PFSK-1 (cell line): ENCODE results near the gene KIT.

ENCODE experiments used
- POLR2AphosphoS5 ChIP-seq: IDR thresholded peaks from 2 replicates; pipeline ENCODE4 v1.6.1; 2012; ENCODE audit warnings: low read depth, mild to moderate bottlenecking, control low read depth, low read length, moderate library complexity
- TAF1 ChIP-seq: IDR thresholded peaks from 2 replicates; pipeline ENCODE4 v1.6.1; 2012; ENCODE audit warnings: low read length, control low read depth, borderline replicate concordance; ENCODE audit not compliant: insufficient read depth

DNA sequence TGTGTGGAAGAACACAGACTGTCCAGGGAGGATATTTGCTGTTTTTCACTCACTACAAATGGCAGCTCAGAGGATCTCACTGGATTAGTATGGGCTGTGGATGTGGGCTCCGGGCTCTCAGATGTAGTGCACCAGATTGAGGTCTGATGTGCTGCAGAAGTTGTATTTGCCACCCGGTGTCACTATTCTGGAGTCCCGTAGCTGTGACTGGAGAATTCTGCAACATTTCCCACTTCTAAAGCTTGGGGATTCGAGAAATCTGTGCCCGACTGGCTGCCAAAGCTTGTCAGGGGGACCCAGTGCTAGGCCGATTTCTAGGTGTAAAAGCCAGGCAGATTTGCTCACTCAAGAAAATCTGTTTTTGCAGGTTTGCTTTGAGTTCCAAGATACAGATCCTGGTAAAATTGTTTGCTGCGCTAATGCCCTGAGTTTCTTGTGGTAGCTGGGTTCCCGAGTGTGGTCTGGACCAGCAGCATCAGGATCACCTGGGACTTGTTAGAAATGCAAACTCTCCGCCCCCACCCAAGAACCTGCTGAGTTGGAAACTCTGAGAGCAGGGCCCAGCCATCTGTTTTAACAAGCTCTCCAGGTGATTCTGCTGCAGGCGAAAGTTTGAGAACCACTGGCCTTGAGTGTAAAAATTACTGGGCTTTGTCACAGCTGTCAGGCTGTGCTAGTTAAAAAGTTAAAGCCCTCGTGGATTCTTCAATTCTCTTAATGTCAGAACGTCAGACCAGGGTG lies 18.1 kb downstream of the KIT start:
- no peak for TF ChIP-seq POLR2AphosphoS5
- TF ChIP-seq TAF1, result no peak
